Measurements from ENCODE around the gene ANKRD16.

The ANKRD16 gene

DNA sequence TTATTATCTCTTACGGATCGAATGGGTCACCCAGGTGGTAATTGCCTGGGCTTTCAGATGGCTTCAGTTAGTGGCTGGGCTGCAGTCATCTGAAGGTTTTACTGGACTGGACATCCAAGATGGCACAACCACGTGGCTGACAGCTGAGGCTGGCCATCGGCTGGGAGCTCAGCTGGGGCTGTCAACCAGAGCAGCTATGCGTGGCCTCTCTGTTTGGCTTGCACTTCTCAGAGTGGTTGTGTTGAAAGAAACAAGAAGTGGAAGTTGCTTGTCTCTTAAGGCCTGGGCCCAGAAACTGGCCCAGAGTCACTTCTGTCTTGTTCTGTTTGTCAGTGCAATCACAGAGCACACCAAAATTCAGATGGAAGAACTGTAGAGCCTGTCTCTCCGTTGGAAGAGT is 70.8 kb downstream of the ANKRD16 start:
- no peaks in the 10 kb centered on the region for H3K27me3 Mint-ChIP-seq
- no peak overlapping the region for H3K4me3 Mint-ChIP-seq
- H3K9me3 Mint-ChIP-seq = no peaks in the 10 kb centered on the region
- peaks cover 65% of the 10 kb centered on the region for H3K4me1 Mint-ChIP-seq (ENCODE audit: low read depth)
- peak overlapping the region; percentile 78 for H3K27ac Mint-ChIP-seq
- peaks cover 12% of the 10 kb centered on the region for H3K36me3 Mint-ChIP-seq (ENCODE audit: low read depth)

DNA sequence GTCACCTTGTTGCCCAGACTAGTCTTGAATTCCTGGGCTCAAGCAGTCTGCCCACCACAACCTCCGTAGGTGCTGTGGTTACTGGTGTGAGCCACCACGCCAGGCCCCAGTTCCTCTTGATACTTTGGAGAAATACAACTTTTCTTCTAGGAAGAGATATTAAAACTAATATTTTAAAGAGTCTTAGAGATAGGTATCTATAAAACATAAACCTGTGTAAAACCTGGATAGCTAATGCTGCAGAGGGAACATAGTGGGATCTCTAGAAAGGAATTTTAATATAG is 71.7 kb downstream of the ANKRD16 start:
- no peaks in the 10 kb centered on the region for H3K27me3 Mint-ChIP-seq
- peak overlapping the region; percentile 58 for H3K4me3 Mint-ChIP-seq
- peaks cover 12% of the 10 kb centered on the region for H3K36me3 Mint-ChIP-seq (ENCODE audit: low read depth)
- H3K4me1 Mint-ChIP-seq (ENCODE audit: low read depth) = peaks cover 65% of the 10 kb centered on the region
- H3K9me3 Mint-ChIP-seq = no peaks in the 10 kb centered on the region
- peak overlapping the region; percentile 96 for H3K27ac Mint-ChIP-seq

- Mint-ChIP-seq H3K4me1 (ENCODE audit: low read depth) (peaks cover 65% of the 10 kb centered on the region), H3K36me3 (ENCODE audit: low read depth) (peaks cover 13% of the 10 kb centered on the region), H3K27ac (peak overlapping the region; percentile 96), H3K9me3 (no peaks in the 10 kb centered on the region), H3K4me3 (peak overlapping the region; percentile 58), H3K27me3 (no peaks in the 10 kb centered on the region)
These were observed 72.2 kb downstream of the ANKRD16 start for GRCh38 chr10:5817322-5818047.

GRCh38 chr10:5816170-5816569 is 73.5 kb downstream of the ANKRD16 start:
- H3K9me3 Mint-ChIP-seq = no peaks in the 10 kb centered on the region
- H3K4me3 Mint-ChIP-seq = no peak overlapping the region
- no peaks in the 10 kb centered on the region for H3K27me3 Mint-ChIP-seq
- H3K27ac Mint-ChIP-seq = peak overlapping the region; percentile 42
- H3K36me3 Mint-ChIP-seq (ENCODE audit: low read depth) = peaks cover 24% of the 10 kb centered on the region
- H3K4me1 Mint-ChIP-seq (ENCODE audit: low read depth) = peaks cover 72% of the 10 kb centered on the region

DNA sequence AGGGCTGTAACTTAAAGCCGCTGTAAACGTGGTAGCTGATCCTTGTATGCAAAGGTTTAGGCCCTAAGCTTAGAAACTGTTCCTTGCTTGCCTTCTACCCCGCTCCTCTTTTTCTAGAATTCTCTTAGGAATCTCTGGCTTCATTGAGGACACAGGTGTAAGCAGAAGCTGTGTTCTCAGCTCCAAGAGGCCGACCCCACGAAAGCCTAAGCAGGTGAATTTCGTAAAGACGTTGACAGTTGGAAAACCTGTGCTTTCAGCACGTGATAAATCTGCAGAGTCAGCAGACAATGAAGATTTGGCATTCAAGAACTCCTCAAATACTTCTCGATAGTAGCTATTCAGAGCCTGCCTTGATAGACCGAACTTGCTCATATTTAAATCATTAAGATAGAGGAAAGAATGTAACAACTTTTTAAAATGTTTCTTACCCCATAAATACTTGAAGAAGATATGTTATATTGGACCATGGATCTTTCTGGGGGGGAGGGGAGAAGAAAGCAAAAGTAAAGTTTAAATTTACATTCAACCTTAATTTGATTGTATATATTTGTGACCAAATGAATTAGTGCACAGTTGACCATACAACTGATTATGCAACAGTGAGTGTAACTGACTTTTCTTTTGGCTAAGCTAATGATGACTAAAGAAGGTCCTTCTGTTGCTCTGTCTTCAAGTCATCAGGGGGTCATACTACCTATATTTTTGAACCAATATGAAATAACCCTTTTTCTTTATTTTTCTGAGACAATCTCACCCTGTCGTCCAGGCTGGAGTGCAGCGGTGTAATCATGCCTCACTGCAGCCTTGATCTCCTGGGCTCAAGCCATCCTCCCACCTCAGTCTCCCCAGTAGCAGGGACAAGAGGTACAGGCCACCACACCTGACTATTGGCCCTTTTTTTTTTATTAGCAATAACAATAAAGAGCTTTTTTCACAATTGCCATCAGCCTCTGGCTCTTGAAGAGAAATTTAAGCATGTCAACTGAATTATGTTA is 75.3 kb downstream of the ANKRD16 start:
- H3K4me1 Mint-ChIP-seq (ENCODE audit: low read depth) = peaks cover 72% of the 10 kb centered on the region
- peak overlapping the region; percentile 86 for H3K27ac Mint-ChIP-seq
- no peaks in the 10 kb centered on the region for H3K9me3 Mint-ChIP-seq
- no peaks in the 10 kb centered on the region for H3K27me3 Mint-ChIP-seq
- peak overlapping the region; percentile 93 for H3K4me3 Mint-ChIP-seq
- peaks cover 40% of the 10 kb centered on the region for H3K36me3 Mint-ChIP-seq (ENCODE audit: low read depth)

DNA sequence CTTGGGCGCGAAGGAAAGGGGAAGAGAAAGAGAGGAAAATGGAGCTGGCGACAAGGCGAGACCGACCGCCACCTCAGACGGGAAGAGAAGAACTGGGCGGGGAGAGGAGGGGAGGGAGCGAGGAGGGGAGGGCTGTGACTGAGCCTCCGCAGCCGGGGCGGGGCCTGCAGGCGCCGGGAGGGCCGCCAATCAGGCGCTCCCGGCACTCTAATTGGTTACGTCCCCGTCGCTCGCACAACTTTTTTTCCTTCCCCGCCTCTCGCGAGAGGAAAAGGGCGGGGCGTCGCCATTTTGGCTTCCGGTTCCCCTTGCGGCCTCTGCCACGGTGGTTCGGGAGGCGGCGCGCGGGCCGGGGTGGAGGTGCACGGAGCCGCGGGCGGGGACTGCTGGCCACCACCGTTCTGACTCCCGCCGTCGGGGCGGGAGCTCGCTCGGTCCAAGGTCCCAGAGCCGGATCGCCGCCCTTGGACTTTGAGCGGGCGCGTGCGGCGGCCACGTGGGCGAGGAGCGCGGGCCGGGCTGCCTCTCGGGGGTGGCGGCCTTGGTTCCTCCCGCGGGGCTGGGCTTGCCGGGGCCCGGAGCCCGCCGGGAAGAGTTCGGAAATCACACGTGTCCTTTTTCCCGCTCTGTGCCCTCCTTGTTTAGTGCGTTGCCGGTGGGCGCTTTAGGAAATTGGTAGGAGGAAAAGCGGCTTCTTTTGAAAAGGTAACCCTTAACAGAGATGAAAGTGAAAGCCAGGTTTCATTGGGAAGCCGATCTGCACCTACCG is 76.2 kb downstream of the ANKRD16 start, which contains the start of gene GDI2:
GDI2 (minus strand) TSS at position 94 of the 769 bp plus-strand sequence. CDS start 176 bp downstream, outside the sequence.
- Mint-ChIP-seq H3K27me3 (no peaks in the 10 kb centered on the region), H3K9me3 (no peaks in the 10 kb centered on the region), H3K4me3 (peak within 1 kb of the TSS; percentile 93), H3K36me3 (ENCODE audit: low read depth) (peaks cover 48% of the 10 kb centered on the region), H3K4me1 (ENCODE audit: low read depth) (peaks cover 72% of the 10 kb centered on the region), H3K27ac (peak within 1 kb of the TSS; percentile 92)

GRCh38 chr10:5813091-5813340 is 76.7 kb downstream of the ANKRD16 start:
- no peaks in the 10 kb centered on the region for H3K9me3 Mint-ChIP-seq
- peaks cover 48% of the 10 kb centered on the region for H3K36me3 Mint-ChIP-seq (ENCODE audit: low read depth)
- H3K4me1 Mint-ChIP-seq (ENCODE audit: low read depth) = peaks cover 74% of the 10 kb centered on the region
- peak overlapping the region; percentile 92 for H3K27ac Mint-ChIP-seq
- no peaks in the 10 kb centered on the region for H3K27me3 Mint-ChIP-seq
- peak overlapping the region; percentile 93 for H3K4me3 Mint-ChIP-seq

GRCh38 chr10:5812283-5813090 is 77.2 kb downstream of the ANKRD16 start:
- H3K4me3 Mint-ChIP-seq = peak overlapping the region; percentile 93
- peaks cover 74% of the 10 kb centered on the region for H3K4me1 Mint-ChIP-seq (ENCODE audit: low read depth)
- H3K36me3 Mint-ChIP-seq (ENCODE audit: low read depth) = peaks cover 51% of the 10 kb centered on the region
- peak overlapping the region; percentile 85 for H3K27ac Mint-ChIP-seq
- H3K27me3 Mint-ChIP-seq = no peaks in the 10 kb centered on the region
- H3K9me3 Mint-ChIP-seq = no peaks in the 10 kb centered on the region
